Mesenteric fat pad (tissue), 1 donor: ENCODE measurements around the gene SLC8A3. TPM values are rescaled to one million over a fixed set of nuclear protein-coding genes. Genes with fewer than 3 reads are reported as not detected.

Source experiments
- DNase-seq: peaks from one replicate; pipeline ENCODE4 v3.0.0-alpha.2; 2020; ENCODE audit warnings: low spot score
- total RNA-seq: library from RNA; stranded (reverse); fragmentation: NEBNext Ultra II Directional; extraction: Animal tissue kit (Norgen Biotek cat#: 25700); gene quantifications from one replicate; pipeline ENCODE4 v1.2.1, GENCODE V29; 2021
- donor health status: DM: yes; HTN: yes; CAD: no.

The SLC8A3 gene
- total RNA-seq, 1 donor from 2014 or later: 0.16 TPM

DNA sequence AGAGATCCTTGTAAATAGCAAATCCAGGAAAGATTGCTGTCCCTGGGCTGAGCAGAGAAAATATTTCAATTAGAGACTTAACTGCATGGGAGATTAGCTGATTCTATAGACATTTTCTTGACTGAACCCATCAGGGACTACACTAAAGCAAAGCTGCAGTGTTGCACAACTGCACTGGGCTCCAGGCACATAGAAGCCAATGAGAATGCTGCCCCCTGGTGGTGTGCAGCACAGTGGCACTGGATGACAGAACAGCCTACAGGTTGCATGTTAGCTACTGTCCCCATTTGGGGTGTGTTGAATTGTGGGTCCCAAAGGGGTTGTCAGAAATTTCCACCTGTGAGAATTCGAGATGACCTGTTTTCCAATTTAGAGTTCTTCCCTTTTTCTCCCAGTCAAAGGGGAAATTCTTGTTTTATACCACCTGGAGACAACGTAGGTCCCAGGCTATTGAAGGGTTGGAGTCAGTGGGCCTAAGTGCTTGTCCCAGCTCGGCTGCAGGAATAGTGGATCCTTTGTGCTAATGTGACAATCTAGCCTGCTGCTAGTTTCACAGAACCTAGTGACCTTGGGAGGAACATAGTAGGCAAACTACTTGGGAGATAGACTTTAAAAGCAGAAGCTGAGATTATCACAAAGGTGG is 114.7 kb downstream of the SLC8A3 start:
- DNase-seq: no peak

DNA sequence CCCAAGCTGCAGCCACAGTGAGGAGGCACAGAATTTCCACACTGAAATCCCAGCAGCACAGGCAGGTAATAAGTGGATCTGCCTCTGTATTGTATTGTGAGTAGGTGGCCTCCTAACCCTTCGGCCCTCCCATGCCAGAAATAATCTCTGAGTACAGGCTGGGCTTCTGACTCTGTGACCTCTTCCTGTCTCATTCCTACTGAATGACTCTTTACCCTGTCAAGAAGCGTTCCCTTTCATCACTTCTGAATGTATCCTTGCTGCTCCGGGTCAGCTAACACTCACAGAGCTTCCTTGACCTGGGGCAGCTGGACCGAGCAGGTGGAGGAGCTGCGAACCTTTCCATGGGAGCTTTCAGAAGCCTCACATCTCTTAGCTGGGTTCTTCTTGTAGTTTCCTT is 119.6 kb downstream of the SLC8A3 start:
- DNase-seq: no peak

DNA sequence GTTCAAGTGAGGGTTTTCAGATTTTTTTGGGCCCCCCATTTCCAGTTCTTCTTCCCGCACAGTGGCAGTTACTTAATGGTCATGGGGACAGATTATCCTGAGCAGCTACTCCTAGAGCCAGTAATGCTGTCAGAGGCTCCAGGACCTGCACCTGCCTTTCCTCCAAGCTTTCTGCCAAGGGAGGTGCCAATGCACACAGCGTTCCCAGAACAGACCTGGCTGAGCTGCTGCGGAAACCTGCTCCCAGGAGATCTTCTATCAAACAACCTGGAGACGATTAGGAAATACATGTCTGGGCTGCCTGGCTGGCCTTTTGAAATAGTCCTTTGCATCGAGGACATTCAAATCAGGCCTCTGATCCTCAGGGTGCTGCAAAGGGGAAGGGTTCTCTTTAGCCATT is 120.9 kb downstream of the SLC8A3 start:
- no peak for DNase-seq

DNA sequence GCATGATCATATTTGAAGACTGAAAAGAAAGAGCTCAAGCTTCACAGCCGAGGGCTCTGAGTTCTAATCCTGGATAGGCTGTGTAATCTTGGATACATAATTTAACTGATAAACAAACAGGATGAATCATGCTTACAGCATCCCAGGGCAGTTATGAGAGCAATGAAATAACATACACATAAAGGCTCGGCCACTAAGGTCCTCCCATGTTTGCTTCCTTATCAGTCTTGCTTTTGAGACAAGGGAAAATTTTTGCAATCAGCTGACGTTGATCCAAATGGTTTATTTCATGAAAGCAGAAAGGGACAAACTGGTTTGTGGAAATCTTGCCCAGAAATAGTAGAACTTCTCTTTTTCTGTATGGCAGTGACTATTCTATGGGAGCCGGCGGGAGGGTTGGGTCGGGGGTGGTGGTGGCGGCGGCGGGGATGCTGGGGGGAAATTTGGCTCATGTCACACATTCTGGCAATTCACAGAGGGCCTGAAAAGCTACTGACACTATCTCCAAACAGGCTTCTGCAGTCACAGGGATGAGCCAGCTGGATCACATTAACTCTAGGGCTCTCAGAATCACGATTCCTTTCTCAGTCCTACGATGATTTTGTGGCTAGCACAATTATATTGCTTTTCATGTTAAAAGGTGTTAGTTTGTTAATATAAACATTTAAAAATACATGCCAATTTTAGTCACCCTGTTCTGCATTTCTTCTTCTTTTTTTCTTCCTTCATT is 124.5 kb downstream of the SLC8A3 start:
- no peak for DNase-seq

DNA sequence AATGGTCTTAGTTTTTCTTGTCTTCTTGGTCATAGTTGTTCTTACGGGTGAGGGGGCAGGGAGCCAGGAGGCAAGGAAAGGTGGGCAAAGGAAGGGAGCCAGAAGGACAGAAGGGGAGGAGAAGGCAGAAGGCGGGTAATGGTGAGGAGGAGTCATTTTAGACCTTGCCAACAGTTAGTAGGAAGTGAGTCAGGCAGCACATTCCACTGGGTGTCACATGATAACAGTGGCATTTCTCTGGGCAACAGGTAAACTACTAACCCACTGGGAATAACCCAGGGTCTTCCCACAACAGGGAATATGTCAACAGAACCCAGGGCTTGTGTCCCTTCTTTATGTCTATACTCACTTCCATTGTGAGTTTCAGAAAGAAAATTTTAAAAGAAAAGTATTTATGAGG is 127.6 kb downstream of the SLC8A3 start:
- DNase-seq: no peak

DNA sequence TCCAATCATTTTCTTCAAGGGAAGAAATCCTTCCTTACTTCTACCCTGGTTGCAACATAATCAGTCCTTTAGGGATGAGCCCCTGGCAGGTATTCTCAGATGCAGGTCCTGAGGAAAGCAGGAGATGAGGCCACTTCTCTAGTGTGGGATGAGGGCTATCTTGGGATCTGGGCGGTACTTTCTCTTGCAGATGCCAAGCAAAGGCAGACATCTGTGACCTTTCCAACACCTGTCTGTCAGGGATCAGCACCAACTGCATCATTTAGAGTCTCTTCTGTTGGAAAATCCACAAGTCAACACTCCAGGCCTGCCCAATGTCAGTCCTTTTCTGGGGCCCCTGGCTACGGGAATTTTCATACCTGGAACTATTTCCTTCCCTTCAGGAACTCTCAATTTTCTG is 129.2 kb downstream of the SLC8A3 start:
- DNase-seq: no peak

DNA sequence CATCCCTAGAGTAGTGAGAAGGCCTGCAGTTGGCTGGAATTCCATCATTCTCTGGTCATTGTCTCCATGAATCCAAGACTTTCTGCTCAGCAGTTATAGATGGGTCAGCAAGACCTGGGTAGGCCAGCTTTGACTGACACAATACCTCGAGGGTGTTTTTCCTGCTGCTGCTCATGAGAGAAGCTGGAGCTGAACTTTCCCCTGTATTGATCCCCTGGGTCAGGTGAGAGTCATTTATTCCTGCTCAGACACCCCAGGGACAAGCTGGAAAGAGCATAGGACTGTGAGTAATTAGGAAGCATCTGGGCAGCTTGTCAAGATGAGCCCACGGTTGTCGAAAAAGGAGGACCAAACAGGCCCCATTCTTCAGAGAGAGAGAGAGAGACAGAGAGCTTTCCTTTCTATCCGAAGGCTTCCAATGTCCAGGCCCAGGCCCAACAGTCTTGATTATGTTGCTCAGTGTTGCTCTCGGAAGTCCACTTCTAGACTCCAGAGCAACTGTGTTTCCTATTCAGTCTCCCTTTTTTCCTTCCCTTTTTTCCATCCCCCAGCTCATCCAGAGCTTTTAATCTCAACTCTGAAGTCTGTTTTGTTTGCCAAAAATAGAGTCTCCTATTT is 131.1 kb downstream of the SLC8A3 start:
- DNase-seq: no peak

DNA sequence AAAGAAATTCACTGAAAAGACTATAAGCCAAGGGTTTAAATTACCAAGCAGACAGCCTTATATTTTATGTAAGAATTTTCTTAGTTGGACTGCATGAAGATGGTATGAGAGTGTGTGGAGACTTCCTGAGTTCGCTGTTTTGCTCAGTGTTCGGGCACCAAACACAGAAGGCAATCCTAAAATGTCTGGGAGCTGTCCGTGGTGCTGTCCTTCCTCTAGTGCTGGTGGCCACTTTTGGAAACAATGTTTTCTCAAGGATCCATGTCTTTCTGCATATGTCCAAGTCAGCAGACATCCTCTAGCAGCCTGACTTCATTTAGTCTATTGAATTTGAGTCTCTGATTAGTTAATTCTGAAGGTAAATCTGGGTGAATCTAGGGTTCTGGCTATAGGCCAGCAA is 135.8 kb downstream of the SLC8A3 start:
- DNase-seq: no peak

DNA sequence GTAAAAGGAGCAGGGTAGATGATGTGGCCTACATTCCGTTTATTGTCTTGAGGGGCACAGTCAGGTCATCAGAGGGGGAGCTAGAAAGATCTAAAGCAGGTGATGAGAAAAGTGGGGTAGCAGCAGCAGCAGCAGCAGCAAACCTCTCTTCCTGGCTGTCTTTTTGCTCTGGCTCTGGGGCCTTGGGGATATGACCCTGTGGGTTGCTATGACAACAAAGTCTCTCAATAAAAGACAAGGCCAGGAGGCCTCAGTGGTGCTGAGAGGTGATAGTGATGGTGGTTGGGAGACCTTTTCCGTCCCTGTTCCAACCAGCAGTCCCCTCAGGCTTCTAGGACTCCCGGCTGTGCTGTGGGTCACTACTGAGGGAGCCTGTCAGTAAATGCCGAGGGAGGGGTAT is 138.6 kb downstream of the SLC8A3 start:
- no peak for DNase-seq

DNA sequence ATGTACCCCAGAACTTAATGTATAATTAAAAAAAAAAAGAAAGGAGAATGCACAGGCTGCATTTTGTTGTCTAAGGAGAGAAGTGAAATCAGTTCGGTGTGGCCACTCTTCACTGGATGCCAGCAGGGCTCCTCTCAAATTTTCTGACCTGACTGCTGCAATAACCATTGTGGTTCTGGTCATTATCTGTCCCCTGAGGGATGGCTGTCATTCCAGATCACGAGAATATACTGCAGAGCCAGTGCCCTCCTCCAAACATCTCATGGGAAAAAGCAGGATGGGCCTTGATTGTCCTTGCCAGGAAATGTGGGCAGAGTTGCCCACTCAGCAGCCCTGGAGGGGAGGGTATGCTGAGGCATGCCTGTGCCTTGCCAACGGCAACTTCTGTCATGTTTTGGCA is 139.1 kb downstream of the SLC8A3 start:
- no peak for DNase-seq

DNA sequence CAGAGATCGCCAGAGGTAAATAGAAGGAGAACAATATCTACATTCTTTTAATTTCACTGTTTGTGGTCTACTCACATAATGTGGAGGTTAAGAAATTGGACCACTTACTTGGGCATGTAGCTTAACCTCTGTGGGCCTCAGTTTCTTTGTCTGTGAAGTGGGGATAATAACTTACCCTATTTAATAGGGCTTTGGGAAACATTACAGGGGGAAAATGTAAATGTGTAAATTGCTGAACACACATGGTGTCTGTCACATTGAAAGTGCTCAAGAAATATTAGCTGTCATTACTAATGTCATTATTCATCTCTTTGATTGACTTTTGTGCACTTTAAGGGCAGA is 140.5 kb downstream of the SLC8A3 start:
- DNase-seq: no peak

DNA sequence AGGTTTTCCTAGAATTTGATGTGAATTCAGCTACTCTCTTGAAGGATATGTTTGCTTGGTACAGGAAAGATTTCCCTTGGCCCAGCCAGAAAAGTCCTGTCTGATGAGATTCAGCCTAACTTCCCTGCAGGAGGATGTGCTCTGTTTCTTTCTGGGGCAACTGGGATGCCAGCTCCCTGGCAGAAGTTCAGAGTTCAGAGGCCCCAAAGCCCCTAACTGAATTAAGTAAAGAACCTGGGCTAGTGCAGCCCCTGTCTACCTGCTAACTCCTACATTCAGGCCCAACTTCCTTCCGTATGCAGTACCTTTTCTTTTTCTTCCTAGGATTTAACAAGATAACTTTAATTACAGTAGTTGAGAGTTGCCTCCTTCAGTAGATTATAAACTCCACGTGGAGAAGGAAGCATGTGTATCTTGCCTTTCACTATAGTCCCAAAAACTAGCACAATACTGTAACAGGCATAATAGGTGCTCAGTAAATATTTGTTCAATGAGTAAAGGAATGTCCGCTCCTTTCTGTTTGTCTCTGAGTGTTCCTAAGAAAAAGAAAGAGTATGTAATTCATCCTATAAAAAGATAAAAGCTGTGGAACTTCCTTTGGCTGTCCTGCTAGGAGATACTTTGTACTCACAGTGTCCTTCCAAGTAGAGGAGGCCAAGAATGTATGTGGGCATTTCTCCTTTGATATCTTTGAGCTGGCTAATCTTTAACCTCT is 141.0 kb downstream of the SLC8A3 start:
- DNase-seq: no peak

DNA sequence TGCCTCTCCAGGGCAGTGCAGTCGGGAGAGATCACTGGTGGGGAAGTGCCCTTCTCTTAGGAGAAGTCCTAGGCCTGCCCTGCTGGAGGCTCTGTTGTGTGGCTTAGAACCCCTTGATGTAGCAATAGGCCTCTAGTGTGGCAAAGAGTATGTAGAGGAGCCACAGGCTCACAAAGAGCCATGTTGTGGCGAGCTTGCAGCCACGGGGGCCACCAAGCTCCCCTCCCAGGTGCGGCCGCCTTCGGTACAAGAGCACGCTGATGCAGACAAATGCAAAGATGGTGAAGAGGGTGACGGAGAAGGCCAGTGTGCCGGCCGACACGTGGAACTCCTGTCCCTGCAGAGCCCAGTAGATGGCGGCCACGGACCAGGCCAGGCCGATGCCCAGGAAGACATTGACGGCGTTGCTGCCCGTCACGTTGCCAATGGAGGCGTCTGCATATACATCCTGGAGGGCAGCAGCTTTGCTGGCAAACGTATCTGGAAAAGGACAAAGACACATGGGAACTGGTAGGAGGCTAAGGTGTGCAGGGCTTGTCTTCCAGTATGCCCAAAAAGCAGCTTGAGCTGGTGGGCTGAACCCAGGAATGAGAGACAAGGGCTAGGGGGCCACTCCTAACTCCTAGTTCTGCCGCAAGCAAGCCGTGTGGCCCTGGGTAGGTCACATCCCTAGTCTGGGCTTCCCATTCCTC is 142.8 kb downstream of the SLC8A3 start:
- DNase-seq: no peak

DNA sequence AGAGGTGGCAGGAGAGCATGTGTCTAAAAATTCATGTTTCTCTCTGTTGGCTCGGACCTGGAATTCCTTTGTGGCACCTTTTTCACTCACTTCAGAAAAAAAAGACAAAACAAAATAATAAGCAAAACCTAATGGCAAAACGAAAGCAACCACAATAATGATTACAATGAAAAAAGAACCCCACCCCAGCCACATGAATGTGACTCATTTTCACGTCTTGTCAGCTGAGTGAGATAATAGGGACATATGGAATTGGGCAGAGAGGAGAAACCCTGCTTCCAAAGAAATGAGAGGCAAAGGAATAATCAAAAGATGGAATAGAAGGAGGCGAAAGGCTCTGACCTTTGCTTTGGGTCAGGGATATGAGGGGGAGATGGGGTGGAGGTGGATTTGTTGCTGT is 143.4 kb downstream of the SLC8A3 start:
- DNase-seq: no peak

DNA sequence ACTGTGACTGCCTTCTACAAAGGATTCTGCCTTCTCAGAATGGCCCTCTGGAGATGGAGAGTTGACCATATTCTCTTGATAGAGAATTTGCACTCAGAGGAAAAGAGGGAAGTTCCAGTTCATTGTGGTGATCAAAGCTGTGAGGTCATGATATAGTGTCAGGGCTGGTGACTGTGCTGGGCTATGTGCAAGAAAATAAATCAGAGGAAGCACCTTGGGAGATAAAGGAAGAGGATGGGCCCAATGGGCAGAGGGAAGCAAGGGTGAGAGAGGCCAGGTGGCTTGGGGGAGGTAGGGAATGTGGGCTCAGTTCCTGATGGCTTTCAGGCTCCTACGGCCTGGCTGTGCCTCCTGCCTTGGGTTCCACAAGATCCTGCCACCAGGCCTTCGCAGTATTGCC is 145.8 kb downstream of the SLC8A3 start:
- no peak for DNase-seq

DNA sequence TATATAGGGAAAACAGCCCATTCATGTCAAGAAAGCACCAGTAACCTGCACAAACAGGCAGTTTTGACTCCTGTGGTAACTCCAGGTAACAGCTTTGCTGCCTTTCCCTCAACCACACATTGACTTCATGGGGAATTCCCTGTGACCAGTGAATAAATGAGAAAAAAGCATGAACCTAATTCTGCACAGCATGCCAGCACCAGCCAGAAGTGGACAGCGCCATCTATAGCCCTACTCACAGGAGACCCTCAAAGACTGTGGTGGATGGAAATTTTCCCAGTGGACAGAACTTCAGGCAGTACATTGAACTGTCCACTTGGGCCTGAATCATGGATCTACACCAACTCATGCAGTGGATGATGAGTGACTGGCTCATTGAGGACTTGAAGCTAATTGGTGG is 152.1 kb downstream of the SLC8A3 start:
- no peak for DNase-seq

DNA sequence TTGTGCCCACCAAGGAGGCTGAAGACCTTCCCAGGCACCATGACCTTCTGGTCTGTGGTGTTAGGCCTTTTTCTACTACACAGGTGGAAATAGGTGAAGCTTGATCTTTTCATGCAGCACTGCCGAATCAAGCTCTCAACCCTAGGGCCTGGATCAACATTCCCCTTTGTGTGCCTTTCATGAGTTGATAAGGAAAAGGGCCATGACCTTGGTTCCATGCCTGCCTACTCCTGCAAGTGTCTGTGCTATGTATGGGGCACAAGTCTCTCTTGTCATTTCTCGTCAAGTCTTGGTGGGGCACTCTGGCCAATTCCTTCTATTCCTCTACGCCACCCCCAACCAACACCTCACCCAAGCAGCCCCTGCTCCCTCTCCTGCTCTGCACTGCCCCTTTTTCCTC is 154.5 kb downstream of the SLC8A3 start:
- no peak for DNase-seq

DNA sequence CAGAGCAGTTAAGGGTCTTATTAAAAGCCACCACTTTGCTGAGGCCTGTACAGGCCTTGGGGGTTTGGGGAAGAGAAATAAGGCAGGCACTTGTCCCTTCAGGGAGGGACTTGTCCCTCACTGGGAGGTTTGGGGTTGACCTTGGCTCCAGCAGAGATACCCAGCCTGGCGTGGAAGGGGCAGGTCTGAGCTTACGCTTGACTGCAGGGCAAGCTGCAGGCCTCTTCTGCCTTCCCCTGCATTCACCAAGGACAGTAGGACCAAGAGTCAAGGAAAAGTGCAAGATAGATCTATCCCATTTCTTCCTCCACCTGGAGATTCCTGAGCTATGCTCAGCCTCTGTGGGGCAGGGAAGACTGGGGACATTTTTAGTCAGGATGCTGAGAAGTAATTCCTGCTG is 155.2 kb downstream of the SLC8A3 start:
- no peak for DNase-seq

DNA sequence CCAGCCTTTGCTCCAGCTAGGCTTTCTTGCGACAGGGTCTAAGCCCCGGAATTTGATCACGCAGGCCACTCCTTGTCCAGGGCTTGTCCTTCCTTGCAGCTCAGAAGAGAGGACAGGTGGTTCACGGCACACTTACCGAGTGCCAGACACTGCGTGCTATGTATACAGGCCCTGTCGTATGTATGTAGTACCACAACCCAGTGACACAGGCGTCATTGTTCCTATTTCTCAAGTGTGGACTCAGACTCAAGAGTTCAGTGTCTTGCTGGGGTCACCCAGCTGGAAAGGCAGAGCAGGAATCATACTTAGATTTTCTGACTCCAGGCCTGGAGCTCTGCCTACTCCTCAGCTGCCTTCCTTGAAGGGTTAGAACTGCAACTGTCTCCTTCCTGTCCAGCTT is 155.6 kb downstream of the SLC8A3 start:
- DNase-seq: no peak

DNA sequence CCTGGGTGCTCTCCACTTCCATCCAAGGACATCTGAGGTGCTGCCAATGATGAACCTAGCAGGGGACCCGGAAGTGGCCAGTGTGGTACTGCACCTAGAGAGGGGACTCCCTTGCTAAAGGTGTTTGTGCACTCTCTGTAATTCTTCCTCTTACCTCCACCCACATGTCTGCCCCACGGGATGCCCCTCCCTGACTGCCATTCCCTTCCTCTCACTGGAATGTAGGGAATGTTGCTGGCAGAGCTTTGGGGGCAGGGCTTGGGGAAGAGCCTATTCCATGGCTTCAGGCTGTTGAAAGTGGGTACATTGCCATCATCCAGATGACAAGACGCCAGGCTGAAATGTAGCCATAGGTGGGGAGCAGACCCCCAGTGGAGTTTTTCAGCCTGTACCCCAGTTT is 156.3 kb downstream of the SLC8A3 start:
- DNase-seq: no peak

DNA sequence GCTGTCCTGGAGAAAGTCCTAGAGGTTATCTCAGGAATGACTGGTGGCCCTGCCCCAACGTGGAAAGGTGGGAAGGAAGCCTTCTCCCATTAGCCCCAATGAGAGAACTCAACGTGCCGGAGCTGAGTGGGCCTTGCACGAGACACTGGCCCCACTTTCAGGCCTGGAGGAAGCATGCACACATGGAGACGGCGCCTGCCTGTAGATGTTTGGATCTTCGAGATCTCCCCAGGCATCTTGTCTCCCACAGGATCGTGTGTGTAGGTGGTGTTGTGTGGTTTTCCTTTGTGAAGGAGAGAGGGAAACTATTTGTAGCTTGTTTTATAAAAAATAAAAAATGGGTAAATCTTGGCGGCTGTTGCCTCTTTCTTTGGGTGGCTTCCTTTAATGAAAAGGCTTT is 156.7 kb downstream of the SLC8A3 start:
- DNase-seq: no peak
